HL-60 (cell line): Measurements from ENCODE around the gene CCDC142.

Experiments
- DNase-seq, 2 experiments: peaks; one replicate each; pipeline ENCODE4 v3.0.0-alpha.2; 2010 to 2020; ENCODE audit warnings: low read depth in 1 of 2, low spot score in 1 of 2
- H3K27ac ChIP-seq: fragments of 250-450 bp; sonication (Bioruptor Pico); replicated peaks from 2 replicates; pipeline ENCODE4 v1.5.1; 2020; ENCODE audit warnings: mild to moderate bottlenecking, moderate library complexity
- H3K27me3 ChIP-seq: fragments of 250-450 bp; sonication (Bioruptor Pico); 2 replicates; pipeline ENCODE4 v1.5.1; 2021; ENCODE audit warnings: mild to moderate bottlenecking, moderate library complexity; ENCODE audit not compliant: insufficient read depth, poor library complexity, severe bottlenecking
- H3K4me3 ChIP-seq: replicated peaks from 2 replicates; pipeline ENCODE4 v1.5.1; 2011; ENCODE audit warnings: mild to moderate bottlenecking, control low read depth, low read length; ENCODE audit not compliant: insufficient read depth
- CTCF ChIP-seq: IDR thresholded peaks from one replicate; pipeline ENCODE4 v1.5.1; 2011; ENCODE audit warnings: low read length, control low read depth, inconsistent platforms; ENCODE audit not compliant: insufficient read depth
- GABPA ChIP-seq: IDR thresholded peaks from 2 replicates; pipeline ENCODE4 v1.6.1; 2012; ENCODE audit warnings: low read depth
- POLR2AphosphoS5 ChIP-seq: IDR thresholded peaks from 2 replicates; pipeline ENCODE4 v1.6.1; 2012; ENCODE audit warnings: low read depth
- REST ChIP-seq: IDR thresholded peaks from 2 replicates; pipeline ENCODE4 v1.6.1; 2012; ENCODE audit warnings: low read depth; ENCODE audit not compliant: insufficient replicate concordance
- SPI1 ChIP-seq: IDR thresholded peaks from 2 replicates; pipeline ENCODE4 v1.6.1; 2012; ENCODE audit warnings: low read depth, mild to moderate bottlenecking, borderline replicate concordance

Gene CCDC142

GRCh38 chr2:74441690-74442482 lies 40.9 kb downstream of the CCDC142 start, which contains the start of gene RTKN:
RTKN (minus strand) TSS chr2:74441937; CDS start chr2:74441816, 121 bp downstream.
- Histone ChIP-seq H3K4me3 (no peak within 1 kb of the TSS), H3K27me3 (peaks cover 55% of the 10 kb centered on the region), H3K27ac (no peak within 1 kb of the TSS)
- TF ChIP-seq CTCF: no peak
- DNase-seq: no peak

- no peak overlapping the region for H3K27ac ChIP-seq
- H3K4me3 ChIP-seq: no peak overlapping the region
- H3K27me3 ChIP-seq: peaks cover 55% of the 10 kb centered on the region
- TF ChIP-seq SPI1: no peak
- TF ChIP-seq GABPA: no peak
- no peak for TF ChIP-seq CTCF
- no peak for TF ChIP-seq REST
- TF ChIP-seq POLR2AphosphoS5: no peak
- no peak for DNase-seq
Measured at GRCh38 chr2:74441170-74441689, 41.6 kb downstream of the CCDC142 start.

GRCh38 chr2:74440378-74441169 lies 42.2 kb downstream of the CCDC142 start:
- H3K27me3 ChIP-seq: peaks cover 55% of the 10 kb centered on the region
- no peak for TF ChIP-seq SPI1
- TF ChIP-seq CTCF: no peak
- no peak for TF ChIP-seq POLR2AphosphoS5
- no peak for TF ChIP-seq GABPA
- no peak for TF ChIP-seq REST
- no peak for DNase-seq
- no peak overlapping the region for H3K4me3 ChIP-seq
- no peak overlapping the region for H3K27ac ChIP-seq
